Skin epidermis (tissue), 12 donors: Measurements from ENCODE around the gene GNE.
"Not testable (repeated sequence)": the region's sequence is repeated elsewhere in the genome, so short reads cannot be mapped to it uniquely, and the experiment has no call there.

Experiments
- H3K27ac ChIP-seq, 21 experiments: fragments of 200-600 bp; sonication (generic) in 11 of 21; one replicate each; pipeline ENCODE4 v1.5.0; 2020; ENCODE audit warnings: mild to moderate bottlenecking in 3 of 21, inconsistent platforms in 2 of 21, moderate library complexity in 2 of 21
- H3K4me3 ChIP-seq, 7 experiments: fragments of 200-600 bp; sonication (generic) in 2 of 7; one replicate each; pipeline ENCODE4 v1.5.0; 2020; ENCODE audit warnings: inconsistent platforms in 2 of 7, mild to moderate bottlenecking in 2 of 7, moderate library complexity in 1 of 7

GNE gene

GRCh38 chr9:36258208-36258995 is at the start of gene GNE:
GNE (minus strand) TSS chr9:36258448; CDS start chr9:36249355, 9,093 bp downstream.
- H3K27ac ChIP-seq, result peak within 1 kb of the TSS; percentile 74 to 99 (median 93)
- peak within 1 kb of the TSS; percentile 70 to 98 (median 87) for H3K4me3 ChIP-seq

- H3K27ac ChIP-seq, result no peak overlapping the region
- no peak overlapping the region for H3K4me3 ChIP-seq
These were observed 48.4 kb upstream of the GNE start for GRCh38 chr9:36306471-36307306.

DNA sequence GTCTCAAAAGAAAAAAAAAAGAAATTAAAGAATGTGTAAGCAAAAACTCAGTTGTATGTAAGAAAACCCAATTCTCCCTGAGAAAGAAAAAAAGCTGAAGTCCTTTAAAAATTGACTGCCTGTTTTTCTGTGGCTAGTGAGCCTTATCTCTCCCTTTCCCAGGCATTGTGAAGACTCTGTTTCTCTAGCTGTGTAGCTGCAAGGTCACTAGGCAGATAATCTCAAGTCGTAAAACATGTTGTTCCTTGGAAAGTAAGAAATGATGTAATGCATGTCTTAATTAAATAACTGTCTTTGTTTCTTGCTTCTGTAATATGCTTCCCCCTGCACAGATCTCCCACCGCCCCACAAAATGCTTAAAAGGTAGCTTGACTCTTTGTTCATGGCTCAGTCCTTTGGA is 46.1 kb upstream of the GNE start:
- not testable (repeated sequence) for H3K4me3 ChIP-seq, H3K27ac ChIP-seq

DNA sequence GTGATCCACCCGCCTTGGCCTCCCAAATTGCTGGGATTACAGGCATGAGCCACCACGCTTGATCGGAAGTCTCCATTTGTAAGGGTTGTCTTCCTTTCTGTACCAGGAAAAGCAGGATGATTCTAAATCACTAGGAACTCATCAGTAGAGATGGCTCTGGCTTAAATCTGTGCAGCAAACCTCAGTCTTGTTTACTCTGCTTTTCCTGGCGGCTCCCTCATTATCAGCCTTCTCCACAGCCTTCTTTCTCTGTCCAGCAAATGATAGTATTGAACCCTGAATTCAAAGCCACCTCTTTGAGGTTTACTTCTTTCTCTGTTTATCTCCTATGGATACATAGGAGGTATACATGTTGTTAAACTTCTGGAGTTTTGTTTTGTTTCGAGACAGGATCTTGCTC is 43.0 kb upstream of the GNE start:
- no peak overlapping the region for H3K27ac ChIP-seq
- H3K4me3 ChIP-seq, result no peak overlapping the region

DNA sequence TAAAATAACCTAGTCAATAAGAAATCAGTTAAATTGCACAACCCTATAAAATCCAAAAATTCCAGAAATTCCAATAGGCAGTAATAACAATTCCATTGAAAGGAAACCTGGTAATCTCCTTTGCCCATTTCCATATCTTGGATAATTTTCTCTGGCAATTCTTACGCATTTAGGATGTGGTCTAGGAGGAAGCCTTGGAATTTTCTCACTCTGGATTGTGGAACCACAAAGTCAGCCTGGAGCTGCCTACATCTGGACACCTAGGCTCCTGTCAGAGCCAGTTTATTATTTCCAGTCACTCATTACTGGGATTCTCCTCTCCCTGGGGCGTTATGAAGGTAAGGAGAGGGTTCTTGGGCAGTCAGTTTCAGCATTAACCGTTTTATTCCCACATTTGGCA is 40.3 kb upstream of the GNE start:
- no peak overlapping the region for H3K27ac ChIP-seq
- no peak overlapping the region for H3K4me3 ChIP-seq

DNA sequence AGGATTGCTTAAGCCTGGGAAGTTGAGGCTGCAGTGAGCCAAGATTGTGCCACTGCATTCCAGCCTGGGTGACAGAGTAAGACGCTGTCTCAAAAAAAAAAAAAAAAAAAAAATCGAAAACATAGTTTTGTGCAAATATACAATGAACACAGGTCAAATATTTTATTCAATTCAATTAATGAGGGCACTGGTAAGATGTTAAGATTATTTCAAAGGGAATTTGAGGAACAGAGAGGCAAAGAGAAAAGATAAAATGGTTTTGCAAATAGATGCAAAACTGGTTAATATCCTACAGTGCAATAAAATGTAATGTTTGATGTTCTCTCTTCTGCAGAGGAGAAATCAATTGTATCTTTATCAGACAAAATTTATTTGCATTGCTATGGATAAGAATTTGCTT is 39.5 kb upstream of the GNE start:
- H3K4me3 ChIP-seq, result no peak overlapping the region
- H3K27ac ChIP-seq, result no peak overlapping the region

GRCh38 chr9:36294996-36295395 is 36.7 kb upstream of the GNE start:
- not testable (repeated sequence) for H3K27ac ChIP-seq, H3K4me3 ChIP-seq

DNA sequence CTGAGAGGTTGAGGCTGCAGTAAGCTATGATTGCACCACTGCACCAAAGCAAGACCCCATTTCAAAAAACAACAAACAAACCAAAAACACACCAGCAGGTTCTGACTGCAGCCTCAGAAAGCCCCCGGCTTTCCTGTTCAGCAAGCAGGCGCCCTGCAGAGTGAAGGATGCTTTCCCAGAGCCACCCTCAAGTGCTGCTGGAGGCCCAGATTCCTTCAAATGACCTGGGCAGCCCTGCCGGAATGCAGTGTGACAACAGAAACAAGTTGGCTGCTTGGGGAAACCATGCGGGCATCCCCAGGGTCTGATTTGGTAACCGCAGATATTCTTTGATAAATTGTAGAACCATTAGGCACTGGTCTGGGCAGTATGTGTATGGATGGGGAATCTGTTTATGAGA is 35.7 kb upstream of the GNE start:
- H3K4me3 ChIP-seq, result no peak overlapping the region
- H3K27ac ChIP-seq, result no peak overlapping the region

DNA sequence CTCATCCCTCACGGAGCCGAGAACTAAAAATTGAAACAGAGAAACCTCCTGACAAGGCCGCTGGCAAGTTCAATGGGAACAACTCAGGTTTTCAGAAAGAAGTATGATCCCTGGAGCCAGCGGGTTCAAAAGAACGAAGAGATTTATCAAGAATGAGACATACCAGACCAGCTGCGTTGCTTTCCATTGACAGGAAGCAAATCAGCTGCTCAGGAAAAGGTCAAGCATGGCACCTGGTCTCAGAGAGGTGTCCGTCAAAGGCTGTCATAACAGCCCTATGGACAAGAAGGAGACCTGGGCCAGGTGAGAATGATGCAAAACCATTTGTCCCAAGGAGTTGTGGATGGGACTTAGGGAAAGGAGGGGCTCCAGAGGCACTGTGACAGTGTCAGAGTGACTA is 34.9 kb upstream of the GNE start:
- no peak overlapping the region for H3K27ac ChIP-seq
- no peak overlapping the region for H3K4me3 ChIP-seq

DNA sequence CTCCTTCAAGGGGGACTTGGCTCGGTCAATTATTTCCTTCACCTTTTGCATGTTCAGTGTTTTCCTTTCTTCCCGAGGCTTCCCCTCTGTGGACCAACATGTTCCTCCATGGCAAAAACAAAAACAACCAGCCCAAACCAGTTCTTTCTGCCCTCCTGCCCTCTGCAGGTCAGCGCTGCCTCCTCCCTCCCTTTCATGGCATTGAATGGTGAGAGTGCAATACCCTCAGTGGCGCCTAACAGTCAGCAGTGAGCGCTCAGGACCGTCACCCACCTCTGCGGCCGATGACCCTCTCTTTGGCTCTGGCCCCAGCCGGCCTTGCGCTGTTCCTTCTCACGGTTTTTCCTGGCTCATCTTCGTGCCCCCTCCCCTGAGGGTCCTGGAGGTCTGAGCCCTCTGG is 34.4 kb upstream of the GNE start:
- no peak overlapping the region for H3K27ac ChIP-seq

DNA sequence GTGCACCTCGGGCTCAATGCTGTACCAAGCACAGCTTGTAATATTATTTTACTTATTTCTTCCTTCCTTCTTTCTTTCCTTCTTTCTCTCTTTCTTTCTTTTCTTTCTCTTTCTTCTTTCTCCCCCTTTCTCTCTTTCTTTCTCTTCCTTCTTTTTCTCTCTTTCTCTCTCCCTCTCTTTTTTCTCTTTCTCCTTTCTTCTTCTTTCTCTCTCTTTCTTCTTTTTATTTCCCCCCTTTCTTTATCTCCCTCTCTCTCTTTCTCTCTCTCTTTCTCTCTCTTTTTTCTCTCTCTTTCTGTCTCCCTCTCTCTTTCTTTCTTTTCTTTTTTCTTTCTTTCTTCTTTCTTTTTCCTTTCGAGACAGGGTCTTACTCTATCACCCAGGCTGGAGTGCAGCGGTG is 32.7 kb upstream of the GNE start:
- no peak overlapping the region for H3K27ac ChIP-seq
- H3K4me3 ChIP-seq, result no peak overlapping the region

More for the DNA sequence above, 34.4 kb upstream of the GNE start:
- no peak overlapping the region for H3K4me3 ChIP-seq

- Histone ChIP-seq H3K27ac (no peak overlapping the region), H3K4me3 (no peak overlapping the region)
These were observed 31.7 kb upstream of the GNE start for GRCh38 chr9:36289836-36290435.

DNA sequence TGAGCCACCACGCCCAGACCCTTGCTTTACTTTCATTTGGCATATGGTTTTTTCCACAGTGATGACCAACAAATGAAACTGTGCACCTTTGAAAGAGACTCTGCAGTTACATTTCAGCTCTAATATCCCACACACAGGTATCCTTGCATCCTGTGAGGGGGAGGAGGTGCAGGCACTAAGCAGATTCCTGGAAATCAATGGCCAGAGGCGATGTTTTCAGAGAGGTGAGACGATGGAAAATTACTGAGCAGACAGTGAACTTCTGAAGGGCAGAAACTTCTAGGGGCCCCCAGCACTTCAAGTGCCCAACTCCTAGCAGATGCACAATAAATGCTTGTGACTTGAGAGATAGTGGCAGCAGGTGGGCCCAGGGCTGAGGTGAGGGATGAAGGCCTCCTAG is 29.8 kb upstream of the GNE start:
- Histone ChIP-seq H3K27ac (no peak overlapping the region), H3K4me3 (no peak overlapping the region)

- Histone ChIP-seq H3K4me3 (no peak overlapping the region), H3K27ac (no peak overlapping the region)
These were observed 28.1 kb upstream of the GNE start for GRCh38 chr9:36286388-36286787.

GRCh38 chr9:36284226-36284625 is 26.0 kb upstream of the GNE start:
- Histone ChIP-seq H3K4me3 (no peak overlapping the region), H3K27ac (no peak overlapping the region)

DNA sequence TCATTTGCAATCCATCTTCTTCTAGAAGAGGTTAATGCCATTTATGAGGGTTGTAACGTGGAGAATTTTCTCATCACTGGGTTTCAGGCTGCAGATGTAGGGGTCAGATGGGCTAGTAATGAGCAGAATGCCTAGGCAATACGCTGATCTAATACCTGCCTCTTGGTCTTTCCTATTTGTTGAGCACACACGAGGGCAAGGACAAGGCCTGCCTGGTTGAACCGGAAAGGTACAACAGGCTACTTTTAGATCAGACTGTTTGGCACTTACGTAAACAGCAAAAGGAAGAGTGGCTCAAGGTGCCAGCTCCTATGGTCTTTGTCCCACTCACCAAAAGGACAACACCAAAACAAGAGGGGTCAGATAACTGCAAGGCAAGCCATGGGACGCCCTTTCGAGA is 24.0 kb upstream of the GNE start:
- H3K4me3 ChIP-seq, result no peak overlapping the region

GRCh38 chr9:36280989-36281388 is 22.7 kb upstream of the GNE start:
- Histone ChIP-seq H3K4me3 (no peak overlapping the region), H3K27ac (no peak overlapping the region)

More for the DNA sequence above, 24.0 kb upstream of the GNE start:
- H3K27ac ChIP-seq, result no peak overlapping the region

DNA sequence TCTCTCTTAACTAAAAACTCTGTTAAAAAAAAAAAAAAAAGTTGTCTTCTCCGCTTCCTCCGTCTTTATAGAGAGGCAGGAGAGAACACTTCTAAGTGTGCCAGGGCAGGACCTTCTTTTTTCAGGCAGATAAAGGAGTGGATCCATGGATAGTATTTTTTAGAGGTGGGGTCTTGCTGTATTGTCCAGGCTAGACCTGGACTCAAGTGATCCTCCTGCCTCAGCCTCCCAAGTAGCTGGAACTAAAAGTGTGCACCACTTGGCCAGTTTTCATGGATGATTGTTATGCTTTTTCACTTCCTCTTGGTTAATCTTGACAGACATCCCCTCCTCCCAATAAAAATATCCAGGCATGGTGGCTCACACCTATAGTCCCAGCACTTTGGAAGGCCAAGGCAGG is 20.0 kb upstream of the GNE start:
- no peak overlapping the region for H3K27ac ChIP-seq
- no peak overlapping the region for H3K4me3 ChIP-seq

GRCh38 chr9:36276781-36277181 is 18.5 kb upstream of the GNE start:
- Histone ChIP-seq H3K27ac (no peak overlapping the region), H3K4me3 (no peak overlapping the region)

DNA sequence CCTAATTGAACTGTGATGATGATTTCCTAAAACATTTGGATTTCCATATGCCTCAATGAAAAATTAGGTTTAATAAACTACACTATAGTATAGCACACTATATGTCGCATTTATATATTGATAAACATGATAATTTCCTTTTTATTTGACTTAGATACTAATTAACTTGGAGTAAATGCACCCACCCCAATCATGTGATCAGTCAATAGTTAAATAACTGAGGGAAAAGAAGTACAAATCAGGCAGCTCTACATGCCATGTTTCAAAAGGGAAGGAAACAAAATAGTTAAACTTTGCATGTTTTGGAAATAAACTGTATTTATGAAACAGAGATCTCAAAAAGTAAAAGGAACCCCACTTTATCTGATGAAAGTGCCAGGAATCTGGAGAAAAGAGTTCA is 18.0 kb upstream of the GNE start:
- H3K27ac ChIP-seq, result no peak overlapping the region

GRCh38 chr9:36275060-36275459 is 16.8 kb upstream of the GNE start:
- no peak overlapping the region for H3K27ac ChIP-seq

More for the DNA sequence above, 18.0 kb upstream of the GNE start:
- no peak overlapping the region for H3K4me3 ChIP-seq

More at GRCh38 chr9:36275060-36275459, 16.8 kb upstream of the GNE start:
- no peak overlapping the region for H3K4me3 ChIP-seq
